Measurements from ENCODE around the gene BAZ2B. TPM values are rescaled to one million over a fixed set of nuclear protein-coding genes. Genes with fewer than 3 reads are reported as not detected.

The BAZ2B gene
- total and polyA plus RNA-seq, 9 of the 15 experiments (the other 6 are each of a cell fraction or from before 2014, with no cell fraction given), result 7.5 to 38.6 (median 19.8) TPM

- TF ChIP-seq NFIX (CRISPR knock-in tag; IDR thresholded peaks at IDR 0.05; ENCODE audit: low read depth) (no peak), ZEB2 (IDR thresholded peaks at IDR 0.05) (no peak), HDAC3 (IDR thresholded peaks at IDR 0.05; ENCODE audit: borderline replicate concordance, partially characterized antibody) (no peak)
Observed at GRCh38 chr2:159617100-159617499, 752 bp upstream of the BAZ2B start (continued).

GRCh38 chr2:159615367-159616285 lies 722 bp downstream of the BAZ2B start:
- no peaks in the 10 kb centered on the region for H3K36me3 ChIP-seq (ENCODE audit: control insufficient read depth, insufficient read depth, low read length)
- H3K9ac ChIP-seq (ENCODE audit: insufficient read depth in 1 of 2, low read depth in 2 of 2, low read length in 2 of 2), result peak overlapping the region; percentile 98 to 99
- DNase-seq (ENCODE audit: extremely low read depth in 1 of 4, low spot score in 3 of 4) (peak; percentile 88 to 95 (median 90)), ATAC-seq (peak; percentile 89), FAIRE-seq (peak; percentile 71)
- intact Hi-C loops (cut with micrococcal nuclease) (loop anchor here (1.0 to 5.0 kb wide), 2 partner anchors 97 to 98 kb away; partner anchors contain the start of gene MARCHF7), in situ Hi-C loops (cut with MboI) (no loop called here)
- H4K20me1 ChIP-seq (replicated peaks; ENCODE audit: control insufficient read depth, insufficient read depth, low read length), result no peaks in the 10 kb centered on the region
- H3K4me3 ChIP-seq, result peak overlapping the region; percentile 66
- BruUV-seq (replicated peaks), result TSS peak; percentile 85
- peaks cover 5% of the 10 kb centered on the region in 2 experiments; a peak in 3 of 5 replicates for H3K4me1 ChIP-seq (replicated peaks in 1 of 2; ENCODE audit: control insufficient read depth in 2 of 2, insufficient read depth in 2 of 2, low read length in 2 of 2)
- no peaks in the 10 kb centered on the region for H3K9me1 ChIP-seq (ENCODE audit: control insufficient read depth, insufficient read depth, low read length)
- peaks cover 50% of the 10 kb centered on the region for H3K79me2 ChIP-seq (ENCODE audit: control insufficient read depth, insufficient read depth, low read length)
- peak overlapping the region; percentile 88 for H2AFZ ChIP-seq (ENCODE audit: low read depth, low read length)
- H3K4me2 ChIP-seq (ENCODE audit: insufficient read depth, low read length), result peak overlapping the region; percentile 78
- ChIA-PET POLR2A (interaction anchor here (0.6 to 4.9 kb wide), 14 partner anchors 12 to 480 kb away, joined by 3 to 35 read pairs (median 3); partner anchors contain the start of gene MARCHF7), CTCF (ENCODE audit: low intra/inter-chr PET ratio) (no interaction called here)
- WGBS (ENCODE audit: insufficient coverage, low coverage, missing lambda C conversion rate), result 1% methylated on average over 53 of the region's 66 CpGs
- no peaks in the 10 kb centered on the region for H3K9me3 ChIP-seq (replicated peaks; ENCODE audit: control insufficient read depth, insufficient read depth, low read depth, low read length)
- no peaks in the 10 kb centered on the region for H3K27me3 ChIP-seq (ENCODE audit: control insufficient read depth in 2 of 2, insufficient read depth in 2 of 2, low read length in 2 of 2)
- peak overlapping the region; percentile 96 for H3K27ac ChIP-seq (ENCODE audit: extremely low read depth, low read depth, low read length)
- 0 out of 2 replicates have a peak, but pooled peaks have one; percentile 19 for TF ChIP-seq ETV1 (tag; conservative IDR thresholded peaks at IDR 0.05; ENCODE audit: low read depth)
- no peak for TF ChIP-seq ZFPM2 (CRISPR knock-in tag; IDR thresholded peaks at IDR 0.05)
- no peak for TF ChIP-seq DLX4 (CRISPR knock-in tag; IDR thresholded peaks at IDR 0.05)
- TF ChIP-seq E2F3 (CRISPR knock-in tag; IDR thresholded peaks at IDR 0.05), result no peak; the same call in 1 of the 2 replicates
- TF ChIP-seq BRF2 (IDR thresholded peaks at IDR 0.05; ENCODE audit: borderline replicate concordance, insufficient read depth, insufficient read length), result no peak
- TF ChIP-seq NRF1 (conservative IDR thresholded peaks at IDR 0.05 in 1 of 2, IDR thresholded peaks at IDR 0.05 in 1 of 2), result peak; percentile 32 to 33; a peak in 1 of 4 replicates
- TF ChIP-seq ZEB2 (IDR thresholded peaks at IDR 0.05), result 0 out of 2 replicates have a peak, but pooled peaks have one; percentile 19
- peak; percentile 88 for TF ChIP-seq TAF1 (IDR thresholded peaks at IDR 0.05; ENCODE audit: control insufficient read depth, extremely low read depth, insufficient read depth, low read length, severe bottlenecking)
- TF ChIP-seq PCBP1 (IDR thresholded peaks at IDR 0.05; ENCODE audit: low read depth, low read length, poor library complexity, severe bottlenecking), result peak; percentile 68
- peak; percentile 87 for TF ChIP-seq LEF1 (IDR thresholded peaks at IDR 0.05)
- no peak for TF ChIP-seq ESRRB (CRISPR knock-in tag; IDR thresholded peaks at IDR 0.05; ENCODE audit: borderline replicate concordance)
- no peak for TF ChIP-seq USF2 (CRISPR knock-in tag; IDR thresholded peaks at IDR 0.05)
- TF ChIP-seq PPARD (CRISPR knock-in tag; IDR thresholded peaks at IDR 0.05), result no peak

All from K562 (cell line).